Glomerular visceral epithelial cell (primary cell): ENCODE data around the gene SFXN5.

Experiments
- DNase-seq: peaks from one replicate; pipeline ENCODE4 v3.0.0-alpha.2; 2016; ENCODE audit errors: extremely low spot score

Gene SFXN5

GRCh38 chr2:72994991-72995380 is 76.5 kb downstream of the SFXN5 start:
- no peak for DNase-seq

- no peak for DNase-seq
Measured at GRCh38 chr2:72994282-72994990, 77.1 kb downstream of the SFXN5 start.

- DNase-seq = no peak
Measured at GRCh38 chr2:72993933-72994280, 77.6 kb downstream of the SFXN5 start.

- DNase-seq = peak; percentile 40
Measured at GRCh38 chr2:72993147-72993932, 78.2 kb downstream of the SFXN5 start.

GRCh38 chr2:72992734-72993102 is 78.8 kb downstream of the SFXN5 start:
- no peak for DNase-seq

- no peak for DNase-seq
Measured at GRCh38 chr2:72991980-72992733, 79.4 kb downstream of the SFXN5 start.

- no peak for DNase-seq
Measured at GRCh38 chr2:72991439-72991725, 80.1 kb downstream of the SFXN5 start.

- no peak for DNase-seq
Measured at GRCh38 chr2:72990695-72991438, 80.6 kb downstream of the SFXN5 start.

- DNase-seq = no peak
Measured at GRCh38 chr2:72989770-72990556, 81.5 kb downstream of the SFXN5 start.

GRCh38 chr2:72988726-72989273 is 82.7 kb downstream of the SFXN5 start:
- DNase-seq = no peak

- no peak for DNase-seq
Measured at GRCh38 chr2:72988041-72988440, 83.5 kb downstream of the SFXN5 start.

GRCh38 chr2:72985891-72986683 is 85.4 kb downstream of the SFXN5 start:
- DNase-seq = no peak

- no peak for DNase-seq
Measured at GRCh38 chr2:72985136-72985535, 86.4 kb downstream of the SFXN5 start.

GRCh38 chr2:72984172-72984671 is 87.3 kb downstream of the SFXN5 start:
- no peak for DNase-seq

GRCh38 chr2:72983500-72984161 is 87.9 kb downstream of the SFXN5 start:
- DNase-seq = no peak

- no peak for DNase-seq
Measured at GRCh38 chr2:72982781-72983499, 88.6 kb downstream of the SFXN5 start.

GRCh38 chr2:72982219-72982618 is 89.3 kb downstream of the SFXN5 start:
- DNase-seq = no peak

- DNase-seq = no peak
Measured at GRCh38 chr2:72981536-72981935, 90.0 kb downstream of the SFXN5 start.
